GM12892 (cell line): ENCODE measurements around the gene ARFGEF3. TPM values are rescaled to one million over a fixed set of nuclear protein-coding genes. Genes with fewer than 3 reads are reported as not detected.
A peak's percentile ranks its signal among the peaks of the same experiment; 100 is the strongest.
"Not testable (repeated sequence)": the region's sequence is repeated elsewhere in the genome, so short reads cannot be mapped to it uniquely, and the experiment has no call there.

ENCODE experiments used
- DNase-seq: peaks from one replicate; pipeline ENCODE4 v3.0.0; 2011; ENCODE audit not compliant: insufficient read length
- FAIRE-seq: peaks from 2 replicates; lab custom pipeline; 2011; peaks lifted over from hg19 to GRCh38; lab: Jason Lieb, UNC
- POLR2A ChIP-seq: IDR thresholded peaks from 2 replicates; pipeline ENCODE4 v1.6.1; 2011; ENCODE audit warnings: low read depth, low read length, control low read depth
- POLR2AphosphoS5 ChIP-seq: IDR thresholded peaks from 2 replicates; pipeline ENCODE4 v1.6.1; 2011; ENCODE audit warnings: low read depth, low read length, control low read depth
- TAF1 ChIP-seq: IDR thresholded peaks from 2 replicates; pipeline ENCODE4 v1.6.1; 2011; ENCODE audit warnings: low read depth, mild to moderate bottlenecking, control low read depth, low read length, borderline replicate concordance
- polyA plus RNA-seq: library from polyadenylated mRNA; unstranded; fragments of >200 nt; gene quantifications from one replicate; pipeline ENCODE4 v1.2.1, GENCODE V29; 2012; ENCODE audit warnings: missing spikeins, inconsistent platforms; ENCODE audit not compliant: missing spikeins

Gene ARFGEF3, protein sequence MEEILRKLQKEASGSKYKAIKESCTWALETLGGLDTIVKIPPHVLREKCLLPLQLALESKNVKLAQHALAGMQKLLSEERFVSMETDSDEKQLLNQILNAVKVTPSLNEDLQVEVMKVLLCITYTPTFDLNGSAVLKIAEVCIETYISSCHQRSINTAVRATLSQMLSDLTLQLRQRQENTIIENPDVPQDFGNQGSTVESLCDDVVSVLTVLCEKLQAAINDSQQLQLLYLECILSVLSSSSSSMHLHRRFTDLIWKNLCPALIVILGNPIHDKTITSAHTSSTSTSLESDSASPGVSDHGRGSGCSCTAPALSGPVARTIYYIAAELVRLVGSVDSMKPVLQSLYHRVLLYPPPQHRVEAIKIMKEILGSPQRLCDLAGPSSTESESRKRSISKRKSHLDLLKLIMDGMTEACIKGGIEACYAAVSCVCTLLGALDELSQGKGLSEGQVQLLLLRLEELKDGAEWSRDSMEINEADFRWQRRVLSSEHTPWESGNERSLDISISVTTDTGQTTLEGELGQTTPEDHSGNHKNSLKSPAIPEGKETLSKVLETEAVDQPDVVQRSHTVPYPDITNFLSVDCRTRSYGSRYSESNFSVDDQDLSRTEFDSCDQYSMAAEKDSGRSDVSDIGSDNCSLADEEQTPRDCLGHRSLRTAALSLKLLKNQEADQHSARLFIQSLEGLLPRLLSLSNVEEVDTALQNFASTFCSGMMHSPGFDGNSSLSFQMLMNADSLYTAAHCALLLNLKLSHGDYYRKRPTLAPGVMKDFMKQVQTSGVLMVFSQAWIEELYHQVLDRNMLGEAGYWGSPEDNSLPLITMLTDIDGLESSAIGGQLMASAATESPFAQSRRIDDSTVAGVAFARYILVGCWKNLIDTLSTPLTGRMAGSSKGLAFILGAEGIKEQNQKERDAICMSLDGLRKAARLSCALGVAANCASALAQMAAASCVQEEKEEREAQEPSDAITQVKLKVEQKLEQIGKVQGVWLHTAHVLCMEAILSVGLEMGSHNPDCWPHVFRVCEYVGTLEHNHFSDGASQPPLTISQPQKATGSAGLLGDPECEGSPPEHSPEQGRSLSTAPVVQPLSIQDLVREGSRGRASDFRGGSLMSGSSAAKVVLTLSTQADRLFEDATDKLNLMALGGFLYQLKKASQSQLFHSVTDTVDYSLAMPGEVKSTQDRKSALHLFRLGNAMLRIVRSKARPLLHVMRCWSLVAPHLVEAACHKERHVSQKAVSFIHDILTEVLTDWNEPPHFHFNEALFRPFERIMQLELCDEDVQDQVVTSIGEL (N-terminal part only)
- polyA plus RNA-seq, result 0.19 TPM

GRCh38 chr6:138161338-138162110 is at the start of gene ARFGEF3:
Gene ARFGEF3, plus strand, starts transcription at chr6:138161939. Its CDS starts 148 bp downstream, at chr6:138162087.
- no peak for FAIRE-seq
- TF ChIP-seq POLR2A (no peak), TAF1 (no peak), POLR2AphosphoS5 (no peak)
- DNase-seq, result peak; percentile 31

GRCh38 chr6:138113588-138114210 is 48.0 kb upstream of the ARFGEF3 start:
- no peak for FAIRE-seq
- no peak for TF ChIP-seq TAF1
- TF ChIP-seq POLR2AphosphoS5, result no peak
- no peak for TF ChIP-seq POLR2A

GRCh38 chr6:138115201-138115600 is 46.5 kb upstream of the ARFGEF3 start:
- no peak for TF ChIP-seq POLR2A
- TF ChIP-seq TAF1, result no peak
- TF ChIP-seq POLR2AphosphoS5, result no peak
- no peak for DNase-seq
- FAIRE-seq, result no peak

More at GRCh38 chr6:138113588-138114210, 48.0 kb upstream of the ARFGEF3 start:
- no peak for DNase-seq

DNA sequence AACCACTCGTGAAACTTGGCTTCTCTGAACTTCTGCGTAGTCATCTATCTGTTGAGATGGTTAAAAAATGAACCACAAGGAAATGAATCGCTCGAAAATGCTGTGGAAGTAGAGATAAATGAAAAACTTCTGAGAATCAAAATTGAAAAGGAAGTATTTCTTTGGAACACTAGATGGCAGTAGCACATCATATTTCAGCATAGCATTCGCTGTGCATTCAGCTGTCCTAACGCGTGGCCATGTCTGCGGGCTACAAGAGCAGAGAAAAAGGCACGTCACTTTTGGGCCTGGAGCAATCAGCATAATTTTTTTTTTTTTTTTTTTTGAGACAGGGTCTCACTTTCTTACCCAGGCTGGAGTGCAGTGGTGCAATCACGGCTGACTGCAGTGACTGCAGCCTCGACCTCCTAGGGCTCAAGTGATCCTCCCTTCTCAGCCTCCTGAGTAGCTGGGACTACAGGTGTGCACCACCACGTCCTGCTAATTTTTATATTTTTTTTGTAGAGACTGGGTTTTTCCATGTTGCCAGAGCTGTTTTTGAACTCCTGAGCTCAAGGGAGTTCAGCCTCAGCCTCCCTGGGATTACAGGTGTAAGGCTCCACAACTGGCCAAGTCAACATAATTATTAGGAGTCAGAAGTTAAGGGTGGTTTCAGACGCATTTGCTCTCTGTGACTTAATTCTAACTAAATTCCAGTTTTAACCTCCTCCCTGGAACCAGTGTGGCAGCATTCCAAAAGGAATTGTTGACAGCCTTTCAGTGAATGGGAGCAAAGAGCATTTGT is 45.7 kb upstream of the ARFGEF3 start:
- DNase-seq, result no peak
- no peak for TF ChIP-seq TAF1
- TF ChIP-seq POLR2A, result no peak
- TF ChIP-seq POLR2AphosphoS5, result no peak
- FAIRE-seq, result peak; percentile 75

DNA sequence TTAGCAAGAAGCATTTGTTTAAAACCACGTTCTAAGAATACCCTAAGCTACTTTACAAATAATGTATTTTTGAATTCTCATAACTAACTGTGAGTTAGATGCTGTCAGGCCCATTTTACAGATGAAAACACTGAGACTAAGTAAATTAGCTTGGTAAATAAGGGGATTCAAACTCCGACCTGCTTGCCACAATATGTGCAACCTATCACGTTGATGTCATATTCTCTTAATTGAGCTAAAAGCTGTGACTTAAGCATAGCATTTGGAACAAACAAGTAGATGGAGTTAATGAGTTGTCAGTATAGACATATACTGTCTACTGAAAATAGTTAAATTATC is 45.1 kb upstream of the ARFGEF3 start:
- TF ChIP-seq TAF1 (no peak), POLR2AphosphoS5 (no peak), POLR2A (no peak)
- DNase-seq, result no peak
- FAIRE-seq, result no peak

DNA sequence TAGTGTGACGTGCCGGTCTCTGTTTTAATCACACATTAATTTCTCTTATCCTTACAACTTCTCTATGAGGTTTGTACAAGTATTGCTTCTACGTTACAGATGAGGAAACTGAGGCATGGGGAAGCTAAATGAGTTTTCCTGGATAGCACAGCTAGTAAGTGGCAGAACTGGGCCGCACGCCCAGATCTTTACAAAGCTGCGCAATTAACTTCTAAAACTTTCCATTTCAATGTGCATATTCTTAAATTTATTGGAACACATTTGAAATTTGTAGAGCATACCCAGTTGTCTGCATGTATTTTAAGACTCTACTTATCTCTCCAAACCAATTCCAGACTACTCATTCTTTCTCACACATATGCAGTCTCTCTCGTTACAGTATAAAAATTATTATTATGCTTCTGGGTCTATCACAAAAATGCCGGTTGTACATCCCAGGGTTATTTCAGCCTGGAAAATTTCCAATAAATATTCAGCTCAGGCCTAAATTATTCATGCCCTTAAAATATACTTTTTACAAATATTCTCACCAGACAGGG is 44.3 kb upstream of the ARFGEF3 start:
- FAIRE-seq (no peak), DNase-seq (no peak)
- TF ChIP-seq POLR2AphosphoS5, result no peak
- TF ChIP-seq POLR2A, result no peak
- no peak for TF ChIP-seq TAF1

- not testable (repeated sequence) for DNase-seq
Measured at GRCh38 chr6:138119229-138119628, 42.5 kb upstream of the ARFGEF3 start.

DNA sequence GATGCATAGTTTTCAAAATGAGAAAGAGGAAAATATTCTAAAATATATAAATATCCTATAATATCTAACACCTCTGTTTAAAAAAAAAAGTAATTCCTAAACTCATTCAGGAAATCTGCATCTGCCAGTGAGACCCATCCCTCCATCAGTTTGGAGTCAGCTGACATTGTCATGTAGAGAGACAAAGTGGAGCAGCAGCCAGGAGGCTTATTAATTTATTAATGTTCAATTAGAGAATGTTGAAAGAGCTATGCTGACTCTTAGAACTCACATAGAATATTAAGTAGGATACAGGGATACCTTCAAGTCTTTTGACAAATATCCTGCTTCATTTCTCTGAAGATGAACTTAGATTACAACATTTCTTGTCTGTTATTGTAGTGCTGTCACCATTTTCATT is 41.8 kb upstream of the ARFGEF3 start:
- FAIRE-seq (no peak), DNase-seq (no peak)

More at GRCh38 chr6:138119229-138119628, 42.5 kb upstream of the ARFGEF3 start:
- not testable (repeated sequence) for FAIRE-seq

DNA sequence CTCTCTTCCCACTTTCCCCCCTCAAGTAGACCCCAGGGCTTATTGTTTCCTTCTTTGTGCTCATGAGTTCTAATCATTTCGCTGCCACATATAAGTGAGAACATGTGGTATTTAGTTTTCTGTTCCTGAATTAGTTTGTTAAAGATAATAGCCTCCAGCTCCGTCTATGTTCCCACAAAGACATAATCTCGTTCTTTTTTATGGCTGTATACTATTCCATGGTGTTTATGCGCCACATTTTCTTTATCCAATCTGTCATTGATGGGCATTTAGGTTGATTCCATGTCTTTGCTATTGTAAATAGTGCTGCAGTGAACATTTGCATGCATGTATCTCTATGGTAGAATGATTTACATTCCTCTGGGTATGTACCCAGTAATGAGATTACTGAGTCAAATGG is 37.6 kb upstream of the ARFGEF3 start:
- TF ChIP-seq TAF1 (no peak), POLR2A (no peak), POLR2AphosphoS5 (no peak)
- DNase-seq, result no peak
- no peak for FAIRE-seq

More for the DNA sequence above, 41.8 kb upstream of the ARFGEF3 start:
- no peak for TF ChIP-seq POLR2AphosphoS5
- no peak for TF ChIP-seq POLR2A
- no peak for TF ChIP-seq TAF1

- no peak for FAIRE-seq
- TF ChIP-seq POLR2A (no peak), TAF1 (no peak), POLR2AphosphoS5 (no peak)
- no peak for DNase-seq
Measured at GRCh38 chr6:138128096-138128495, 33.6 kb upstream of the ARFGEF3 start.
